ENCODE data around the gene FEV.

DNA sequence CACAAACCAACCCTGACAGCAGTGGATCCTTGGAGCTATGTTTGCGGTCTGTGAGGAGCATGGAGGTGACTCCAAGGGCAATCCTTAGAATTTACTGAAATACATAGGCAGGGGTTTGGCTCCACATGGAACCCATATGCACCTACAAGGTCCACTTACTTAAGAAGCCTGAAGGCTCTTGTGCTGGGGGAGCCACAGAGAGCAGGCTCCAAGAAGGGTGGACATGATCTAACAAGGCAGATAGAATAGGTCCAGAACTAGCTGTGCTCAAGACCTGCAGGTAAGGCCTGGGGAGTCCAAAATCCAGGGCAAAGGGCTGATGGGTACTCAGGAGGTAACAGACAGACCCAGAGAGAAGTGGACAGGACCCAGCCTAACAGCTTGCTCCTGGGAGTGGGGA is 26.7 kb downstream of the FEV start:
- TF ChIP-seq CTCF (conservative IDR thresholded peaks at IDR 0.05 in 1 of 2, IDR thresholded peaks at IDR 0.05 in 1 of 2; ENCODE audit: extremely low read depth in 1 of 2, insufficient read depth in 1 of 2, low read depth in 1 of 2, low read length in 2 of 2), result no peak
- TF ChIP-seq EZH2 (IDR thresholded peaks at IDR 0.05; ENCODE audit: borderline replicate concordance, low read length), result no peak
